Liver (tissue), 9 donors: ENCODE results near the gene GSPT1. TPM values are rescaled to one million over a fixed set of nuclear protein-coding genes. Genes with fewer than 3 reads are reported as not detected.

Experiments
- DNase-seq: peaks from one replicate; pipeline ENCODE4 v3.0.0-alpha.2; 2017; ENCODE audit warnings: low spot score
- H3K27ac ChIP-seq, 2 donors: one replicate each; pipeline ENCODE4 v1.7.0; 2013; ENCODE audit warnings: inconsistent platforms in 2 of 2, low read length in 2 of 2, control low read depth in 1 of 2, low read depth in 1 of 2, mild to moderate bottlenecking in 1 of 2
- H3K27me3 ChIP-seq, 4 donors: one replicate each; pipeline versions ENCODE4 v1.6.1 to v1.7.0; 2013; ENCODE audit warnings: low read length in 3 of 4, inconsistent platforms in 1 of 4, mild to moderate bottlenecking in 1 of 4, moderate library complexity in 1 of 4; ENCODE audit not compliant: control insufficient read depth in 4 of 4, insufficient read depth in 4 of 4
- H3K36me3 ChIP-seq, 4 donors: one replicate each; pipeline versions ENCODE4 v1.6.1 to v1.7.0; 2013; ENCODE audit warnings: low read length in 3 of 4, mild to moderate bottlenecking in 3 of 4, low read depth in 1 of 4, moderate library complexity in 1 of 4; ENCODE audit not compliant: control insufficient read depth in 4 of 4, insufficient read depth in 3 of 4
- H3K4me1 ChIP-seq, 4 donors: one replicate each; pipeline versions ENCODE4 v1.6.1 to v1.7.0; 2013; ENCODE audit warnings: low read length in 3 of 4, mild to moderate bottlenecking in 3 of 4, moderate library complexity in 1 of 4; ENCODE audit not compliant: control insufficient read depth in 4 of 4, insufficient read depth in 4 of 4
- H3K4me3 ChIP-seq, 3 donors: one replicate each; pipeline versions ENCODE4 v1.6.1 to v1.7.0; 2013; ENCODE audit warnings: low read length in 3 of 3, control low read depth in 1 of 3, low read depth in 1 of 3, mild to moderate bottlenecking in 1 of 3
- H3K9ac ChIP-seq, 2 donors: one replicate each; pipeline ENCODE4 v1.7.0; 2013; ENCODE audit warnings: low read length in 2 of 2, mild to moderate bottlenecking in 2 of 2, moderate library complexity in 2 of 2, control low read depth in 1 of 2, low read depth in 1 of 2
- H3K9me3 ChIP-seq, 4 donors: one replicate each; pipeline versions ENCODE4 v1.6.1 to v1.7.0; 2013; ENCODE audit warnings: low read length in 3 of 4; ENCODE audit not compliant: control insufficient read depth in 4 of 4
- EGR1 ChIP-seq, 2 donors: IDR thresholded peaks; 2 replicates each; pipeline ENCODE4 v1.6.1; 2016 to 2018; ENCODE audit warnings: antibody characterized with exemption in 2 of 2, low read depth in 2 of 2
- FOXA1 ChIP-seq: IDR thresholded peaks from 2 replicates; pipeline ENCODE4 v1.6.1; 2016; ENCODE audit warnings: antibody characterized with exemption
- FOXA2 ChIP-seq: IDR thresholded peaks from 2 replicates; pipeline ENCODE4 v1.6.1; 2016; ENCODE audit warnings: antibody characterized with exemption
- GABPA ChIP-seq, 2 donors: IDR thresholded peaks in 1 of 2; conservative IDR thresholded peaks in 1 of 2; 2 replicates each; pipeline ENCODE4 v1.6.1; 2016; ENCODE audit warnings: antibody characterized with exemption in 2 of 2, mild to moderate bottlenecking in 1 of 2, moderate library complexity in 1 of 2
- HNF4A ChIP-seq, 2 donors: conservative IDR thresholded peaks; 2 replicates each; pipeline ENCODE4 v1.6.1; 2016; ENCODE audit warnings: antibody characterized with exemption in 2 of 2, mild to moderate bottlenecking in 2 of 2
- HNF4G ChIP-seq: IDR thresholded peaks from 2 replicates; pipeline ENCODE4 v1.6.1; 2016; ENCODE audit warnings: antibody characterized with exemption
- JUND ChIP-seq, 2 donors: IDR thresholded peaks; 2 replicates each; pipeline ENCODE4 v1.6.1; 2016; ENCODE audit warnings: antibody characterized with exemption in 2 of 2
- NR2F2 ChIP-seq: IDR thresholded peaks from 2 replicates; pipeline ENCODE4 v1.6.1; 2016; ENCODE audit warnings: antibody characterized with exemption
- RAD21 ChIP-seq, 2 donors: IDR thresholded peaks; 2 replicates each; pipeline ENCODE4 v1.6.1; 2016; ENCODE audit warnings: antibody characterized with exemption in 2 of 2, mild to moderate bottlenecking in 2 of 2
- RXRA ChIP-seq, 2 donors: IDR thresholded peaks; 2 replicates each; pipeline ENCODE4 v1.6.1; 2017 to 2018; ENCODE audit warnings: antibody characterized with exemption in 2 of 2, mild to moderate bottlenecking in 1 of 2
- SP1 ChIP-seq: IDR thresholded peaks from 2 replicates; pipeline ENCODE4 v1.6.1; 2018; ENCODE audit warnings: antibody characterized with exemption, mild to moderate bottlenecking
- TAF1 ChIP-seq: conservative IDR thresholded peaks from 2 replicates; pipeline ENCODE4 v1.6.1; 2016; ENCODE audit warnings: antibody characterized with exemption, mild to moderate bottlenecking
- YY1 ChIP-seq: IDR thresholded peaks from 2 replicates; pipeline ENCODE4 v1.6.1; 2016; ENCODE audit warnings: antibody characterized with exemption, mild to moderate bottlenecking
- WGBS: extraction: QIAGEN DNeasy Blood & Tissue Kit; methylation state at CpG from one replicate; pipeline ENCODE4 v1.1.7; 2013; 5-methylcytosine and 5-hydroxymethylcytosine counted together
- polyA plus RNA-seq, 2 donors: library from polyadenylated mRNA; stranded (reverse) in 1 of 2; unstranded in 1 of 2; fragments of 200-250 nt in 1 of 2; fragments of >200 nt in 1 of 2; fragmentation: Nextera tagmentation in 1 of 2; extraction: Ambion mirVana in 1 of 2; gene quantifications; one replicate each; pipeline versions ENCODE4 v1.2.1 to v1.2.3, GENCODE V29; 2013 to 2015
- total RNA-seq, 2 donors: library from RNA; depleted of rRNA; stranded (reverse); fragments of >200 nt; gene quantifications; one replicate each; pipeline ENCODE4 v1.2.3, GENCODE V29; 2014
- TF ChIP-seq, protein P1 (sequence below): fragments of 150-350 bp; IDR thresholded peaks from 2 replicates; pipeline ENCODE4 v1.5.1; 2017; ENCODE audit warnings: improper control_type of control experiment, low read depth, low read length; ENCODE audit not compliant: missing input control
- TF ChIP-seq, protein P2 (sequence below): IDR thresholded peaks from 2 replicates; pipeline ENCODE4 v1.6.1; 2016; ENCODE audit warnings: antibody characterized with exemption
- TF ChIP-seq, protein P3 (sequence below): IDR thresholded peaks from 2 replicates; pipeline ENCODE4 v1.6.1; 2016; ENCODE audit warnings: antibody characterized with exemption
- TF ChIP-seq, protein P4 (sequence below): IDR thresholded peaks from 2 replicates; pipeline ENCODE4 v1.6.1; 2016; ENCODE audit warnings: antibody characterized with exemption, mild to moderate bottlenecking
- TF ChIP-seq, protein P5 (sequence below): IDR thresholded peaks from 2 replicates; pipeline ENCODE4 v1.6.1; 2016; ENCODE audit warnings: antibody characterized with exemption
- donor health status: healthy.
- donor health status: healthy.
- donor health status: healthy.
- donor health status: healthy.
- donor health status: healthy.

The GSPT1 gene
- total and polyA plus RNA-seq, 4 donors = 24.2 to 67.6 (median 41.9) TPM

DNA sequence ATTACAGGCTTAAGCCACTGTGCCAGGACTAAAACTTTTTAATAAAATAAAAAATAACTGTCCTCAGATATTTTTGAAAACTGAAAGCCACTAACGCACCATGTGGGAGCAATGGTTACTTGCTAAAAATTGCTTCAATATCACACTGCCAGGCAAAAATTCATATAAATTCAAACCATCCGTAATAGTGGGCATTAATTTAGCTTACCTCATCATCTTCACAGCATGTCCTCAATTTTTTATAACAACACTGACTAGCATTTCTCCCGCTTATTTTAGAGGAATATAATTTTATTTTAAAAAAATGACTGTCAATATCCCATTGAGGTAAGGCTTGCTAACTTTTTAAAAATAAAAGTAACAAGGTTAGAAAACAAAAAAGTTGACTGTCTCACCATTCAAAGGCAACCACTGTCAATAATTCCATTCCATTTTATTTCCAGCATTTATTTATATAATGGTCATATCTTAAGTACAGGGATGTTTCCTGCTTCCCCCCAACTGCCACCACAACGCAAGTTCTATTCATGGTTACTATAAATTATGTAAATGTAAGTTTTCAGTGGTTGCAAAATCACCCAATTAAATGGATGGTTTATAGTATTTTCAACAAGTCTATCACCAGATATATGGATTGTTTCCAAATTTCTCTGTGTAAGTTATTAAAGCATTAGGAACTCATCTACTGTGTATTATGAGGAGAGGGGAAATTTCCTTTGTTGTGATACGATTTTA lies 25.4 kb downstream of the GSPT1 start (continued):
- TF ChIP-seq, protein P1, sequence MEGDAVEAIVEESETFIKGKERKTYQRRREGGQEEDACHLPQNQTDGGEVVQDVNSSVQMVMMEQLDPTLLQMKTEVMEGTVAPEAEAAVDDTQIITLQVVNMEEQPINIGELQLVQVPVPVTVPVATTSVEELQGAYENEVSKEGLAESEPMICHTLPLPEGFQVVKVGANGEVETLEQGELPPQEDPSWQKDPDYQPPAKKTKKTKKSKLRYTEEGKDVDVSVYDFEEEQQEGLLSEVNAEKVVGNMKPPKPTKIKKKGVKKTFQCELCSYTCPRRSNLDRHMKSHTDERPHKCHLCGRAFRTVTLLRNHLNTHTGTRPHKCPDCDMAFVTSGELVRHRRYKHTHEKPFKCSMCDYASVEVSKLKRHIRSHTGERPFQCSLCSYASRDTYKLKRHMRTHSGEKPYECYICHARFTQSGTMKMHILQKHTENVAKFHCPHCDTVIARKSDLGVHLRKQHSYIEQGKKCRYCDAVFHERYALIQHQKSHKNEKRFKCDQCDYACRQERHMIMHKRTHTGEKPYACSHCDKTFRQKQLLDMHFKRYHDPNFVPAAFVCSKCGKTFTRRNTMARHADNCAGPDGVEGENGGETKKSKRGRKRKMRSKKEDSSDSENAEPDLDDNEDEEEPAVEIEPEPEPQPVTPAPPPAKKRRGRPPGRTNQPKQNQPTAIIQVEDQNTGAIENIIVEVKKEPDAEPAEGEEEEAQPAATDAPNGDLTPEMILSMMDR = no peak
- no peak for TF ChIP-seq TAF1
- TF ChIP-seq FOXA1 = no peak

DNA sequence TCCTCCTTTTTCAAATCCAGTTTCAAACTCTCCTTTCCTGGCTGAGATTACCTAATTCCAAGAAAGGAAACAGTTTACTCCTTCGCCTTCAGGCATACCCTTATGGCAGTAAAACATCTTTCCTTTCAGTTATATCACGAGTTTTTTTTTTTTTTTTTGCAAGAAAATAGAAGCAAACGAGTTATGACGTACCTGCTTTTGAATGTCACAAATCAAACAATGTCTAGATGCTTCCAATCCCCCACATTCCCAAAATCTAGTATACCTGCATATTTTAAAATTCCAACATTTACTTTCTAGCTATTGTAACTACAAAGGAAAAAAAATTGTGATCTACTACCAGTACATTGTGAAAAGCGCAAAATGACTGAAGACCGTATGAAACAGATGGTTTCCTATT lies 28.9 kb downstream of the GSPT1 start:
- Histone ChIP-seq H3K36me3 (peaks cover 10 to 57% (median 34%) of the 10 kb centered on the region in 4 donors), H3K27me3 (no peaks in the 10 kb centered on the region), H3K9me3 (no peaks in the 10 kb centered on the region), H3K27ac (no peak overlapping the region), H3K4me1 (no peaks in the 10 kb centered on the region), H3K4me3 (no peak overlapping the region), H3K9ac (no peak overlapping the region)
- 95% methylated on average over 6 of the region's 6 CpGs for WGBS
- TF ChIP-seq EGR1 (IDR thresholded peaks at IDR 0.05; ENCODE audit: low read depth in 2 of 2) = no peak
- TF ChIP-seq, protein P2, sequence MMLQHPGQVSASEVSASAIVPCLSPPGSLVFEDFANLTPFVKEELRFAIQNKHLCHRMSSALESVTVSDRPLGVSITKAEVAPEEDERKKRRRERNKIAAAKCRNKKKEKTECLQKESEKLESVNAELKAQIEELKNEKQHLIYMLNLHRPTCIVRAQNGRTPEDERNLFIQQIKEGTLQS = no peak
- TF ChIP-seq RXRA (IDR thresholded peaks at IDR 0.05) = no peak
- TF ChIP-seq FOXA2 = no peak
- TF ChIP-seq, protein P3, sequence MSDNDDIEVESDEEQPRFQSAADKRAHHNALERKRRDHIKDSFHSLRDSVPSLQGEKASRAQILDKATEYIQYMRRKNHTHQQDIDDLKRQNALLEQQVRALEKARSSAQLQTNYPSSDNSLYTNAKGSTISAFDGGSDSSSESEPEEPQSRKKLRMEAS = no peak
- TF ChIP-seq FOXA1 = no peak
- TF ChIP-seq TAF1 = no peak
- TF ChIP-seq YY1 = no peak
- TF ChIP-seq RAD21 (IDR thresholded peaks at IDR 0.05) = no peak
- no peak for TF ChIP-seq HNF4A (conservative IDR thresholded peaks at IDR 0.05)
- TF ChIP-seq GABPA (IDR thresholded peaks at IDR 0.05 in 1 of 2, conservative IDR thresholded peaks at IDR 0.05 in 1 of 2) = no peak
- TF ChIP-seq, protein P4, sequence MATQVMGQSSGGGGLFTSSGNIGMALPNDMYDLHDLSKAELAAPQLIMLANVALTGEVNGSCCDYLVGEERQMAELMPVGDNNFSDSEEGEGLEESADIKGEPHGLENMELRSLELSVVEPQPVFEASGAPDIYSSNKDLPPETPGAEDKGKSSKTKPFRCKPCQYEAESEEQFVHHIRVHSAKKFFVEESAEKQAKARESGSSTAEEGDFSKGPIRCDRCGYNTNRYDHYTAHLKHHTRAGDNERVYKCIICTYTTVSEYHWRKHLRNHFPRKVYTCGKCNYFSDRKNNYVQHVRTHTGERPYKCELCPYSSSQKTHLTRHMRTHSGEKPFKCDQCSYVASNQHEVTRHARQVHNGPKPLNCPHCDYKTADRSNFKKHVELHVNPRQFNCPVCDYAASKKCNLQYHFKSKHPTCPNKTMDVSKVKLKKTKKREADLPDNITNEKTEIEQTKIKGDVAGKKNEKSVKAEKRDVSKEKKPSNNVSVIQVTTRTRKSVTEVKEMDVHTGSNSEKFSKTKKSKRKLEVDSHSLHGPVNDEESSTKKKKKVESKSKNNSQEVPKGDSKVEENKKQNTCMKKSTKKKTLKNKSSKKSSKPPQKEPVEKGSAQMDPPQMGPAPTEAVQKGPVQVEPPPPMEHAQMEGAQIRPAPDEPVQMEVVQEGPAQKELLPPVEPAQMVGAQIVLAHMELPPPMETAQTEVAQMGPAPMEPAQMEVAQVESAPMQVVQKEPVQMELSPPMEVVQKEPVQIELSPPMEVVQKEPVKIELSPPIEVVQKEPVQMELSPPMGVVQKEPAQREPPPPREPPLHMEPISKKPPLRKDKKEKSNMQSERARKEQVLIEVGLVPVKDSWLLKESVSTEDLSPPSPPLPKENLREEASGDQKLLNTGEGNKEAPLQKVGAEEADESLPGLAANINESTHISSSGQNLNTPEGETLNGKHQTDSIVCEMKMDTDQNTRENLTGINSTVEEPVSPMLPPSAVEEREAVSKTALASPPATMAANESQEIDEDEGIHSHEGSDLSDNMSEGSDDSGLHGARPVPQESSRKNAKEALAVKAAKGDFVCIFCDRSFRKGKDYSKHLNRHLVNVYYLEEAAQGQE = no peak
- no peak for TF ChIP-seq SP1
- TF ChIP-seq HNF4G = no peak
- no peak for TF ChIP-seq JUND (IDR thresholded peaks at IDR 0.05)
- TF ChIP-seq, protein P5, sequence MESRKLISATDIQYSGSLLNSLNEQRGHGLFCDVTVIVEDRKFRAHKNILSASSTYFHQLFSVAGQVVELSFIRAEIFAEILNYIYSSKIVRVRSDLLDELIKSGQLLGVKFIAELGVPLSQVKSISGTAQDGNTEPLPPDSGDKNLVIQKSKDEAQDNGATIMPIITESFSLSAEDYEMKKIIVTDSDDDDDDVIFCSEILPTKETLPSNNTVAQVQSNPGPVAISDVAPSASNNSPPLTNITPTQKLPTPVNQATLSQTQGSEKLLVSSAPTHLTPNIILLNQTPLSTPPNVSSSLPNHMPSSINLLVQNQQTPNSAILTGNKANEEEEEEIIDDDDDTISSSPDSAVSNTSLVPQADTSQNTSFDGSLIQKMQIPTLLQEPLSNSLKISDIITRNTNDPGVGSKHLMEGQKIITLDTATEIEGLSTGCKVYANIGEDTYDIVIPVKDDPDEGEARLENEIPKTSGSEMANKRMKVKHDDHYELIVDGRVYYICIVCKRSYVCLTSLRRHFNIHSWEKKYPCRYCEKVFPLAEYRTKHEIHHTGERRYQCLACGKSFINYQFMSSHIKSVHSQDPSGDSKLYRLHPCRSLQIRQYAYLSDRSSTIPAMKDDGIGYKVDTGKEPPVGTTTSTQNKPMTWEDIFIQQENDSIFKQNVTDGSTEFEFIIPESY = no peak
- TF ChIP-seq NR2F2 = no peak
- TF ChIP-seq, protein P1 = no peak
- DNase-seq = no peak
